ENCODE measurements around the gene EPAS1. TPM values are rescaled to one million over a fixed set of nuclear protein-coding genes. Genes with fewer than 3 reads are reported as not detected.

Gene EPAS1
- polyA plus RNA-seq, 1 of the 3 experiments (the other 2 are of a cell fraction): 69.2 TPM

- WGBS (ENCODE audit: low lambda C conversion rate): 98% methylated on average over 3 of the region's 3 CpGs
- Histone ChIP-seq H3K79me2 (ENCODE audit: insufficient read depth) (peaks cover 91% of the 10 kb centered on the region), H3K4me1 (ENCODE audit: control insufficient read depth in 1 of 2, insufficient read depth in 2 of 2, low read depth in 1 of 2, low read length in 1 of 2) (peaks cover 32 to 81% of the 10 kb centered on the region in 2 experiments), H3K4me2 (peak overlapping the region; percentile 64), H2AFZ (ENCODE audit: low read depth) (no peak overlapping the region), H3K27ac (ENCODE audit: low read depth in 2 of 2, low read length in 1 of 2) (peak overlapping the region; percentile 69 to 94), H3K36me3 (replicated peaks in 1 of 2; ENCODE audit: control insufficient read depth in 1 of 2, insufficient read depth in 2 of 2, low read length in 1 of 2) (peaks cover 0 to 9% of the 10 kb centered on the region in 2 experiments), H3K9me3 (no peaks in the 10 kb centered on the region), H3K27me3 (ENCODE audit: insufficient read depth) (no peaks in the 10 kb centered on the region), H4K20me1 (ENCODE audit: insufficient read depth) (no peaks in the 10 kb centered on the region), H3F3A (replicated peaks; ENCODE audit: insufficient read depth) (peaks cover 30% of the 10 kb centered on the region), H3K9ac (peak overlapping the region; percentile 35), H3K9me2 (no peaks in the 10 kb centered on the region), H3K4me3 (ENCODE audit: low read depth in 2 of 2, low read length in 1 of 2) (no peak overlapping the region)
- ChIA-PET POLR2A (interaction anchor here (0.7 to 4.3 kb wide), 6 partner anchors 10 to 148 kb away, joined by 3 to 29 read pairs (median 4); partner anchors contain the start of gene EPAS1), CTCF (interaction anchor here (0.6 to 3.5 kb wide), 14 partner anchors 9 to 737 kb away, joined by 3 to 28 read pairs (median 6); no protein-coding TSS in a partner anchor)
- no peak for TF ChIP-seq ELF1 (IDR thresholded peaks at IDR 0.05)
- peak; percentile 38; the same call in 1 of the 2 replicates for TF ChIP-seq MXI1 (IDR thresholded peaks at IDR 0.05; ENCODE audit: low read depth, low read length)
- DNase-seq: no peak
Measured at GRCh38 chr2:46318579-46319460, 21.6 kb downstream of the EPAS1 start.

GRCh38 chr2:46319711-46320110 is 22.5 kb downstream of the EPAS1 start:
- Histone ChIP-seq H3K9ac (peak overlapping the region; percentile 35), H3K79me2 (ENCODE audit: insufficient read depth) (peaks cover 91% of the 10 kb centered on the region), H4K20me1 (ENCODE audit: insufficient read depth) (no peaks in the 10 kb centered on the region), H3K27ac (ENCODE audit: low read depth in 2 of 2, low read length in 1 of 2) (peak overlapping the region; percentile 69 to 94), H3K9me3 (no peaks in the 10 kb centered on the region), H3F3A (replicated peaks; ENCODE audit: insufficient read depth) (peaks cover 28% of the 10 kb centered on the region), H3K4me3 (ENCODE audit: low read depth in 2 of 2, low read length in 1 of 2) (peak overlapping the region in 1 of 2 experiments; percentile 24; a peak in 2 of 4 replicates), H3K9me2 (no peaks in the 10 kb centered on the region), H3K4me1 (ENCODE audit: control insufficient read depth in 1 of 2, insufficient read depth in 2 of 2, low read depth in 1 of 2, low read length in 1 of 2) (peaks cover 32 to 80% of the 10 kb centered on the region in 2 experiments), H3K4me2 (peak overlapping the region; percentile 64), H2AFZ (ENCODE audit: low read depth) (no peak overlapping the region), H3K36me3 (replicated peaks in 1 of 2; ENCODE audit: control insufficient read depth in 1 of 2, insufficient read depth in 2 of 2, low read length in 1 of 2) (peaks cover 0 to 9% of the 10 kb centered on the region in 2 experiments), H3K27me3 (ENCODE audit: insufficient read depth) (no peaks in the 10 kb centered on the region)
- WGBS (ENCODE audit: low lambda C conversion rate): 61% methylated on average over 5 of the region's 5 CpGs
- ChIA-PET CTCF (interaction anchor here (0.6 to 3.5 kb wide), 12 partner anchors 8 to 257 kb away, joined by 3 to 28 read pairs (median 11); no protein-coding TSS in a partner anchor), POLR2A (interaction anchor here (0.7 to 4.3 kb wide), 6 partner anchors 13 to 149 kb away, joined by 3 to 29 read pairs (median 4); partner anchors contain the start of gene EPAS1)
- DNase-seq: no peak
- TF ChIP-seq SMC3 (IDR thresholded peaks at IDR 0.05; ENCODE audit: low read depth, low read length) (no peak), FOXM1 (IDR thresholded peaks at IDR 0.05; ENCODE audit: low read depth) (no peak), RCOR1 (IDR thresholded peaks at IDR 0.05; ENCODE audit: low read length) (no peak), RXRA (IDR thresholded peaks at IDR 0.05; ENCODE audit: borderline replicate concordance, low read depth) (no peak), TEAD4 (IDR thresholded peaks at IDR 0.05; ENCODE audit: borderline replicate concordance, insufficient read depth) (no peak), GABPA (IDR thresholded peaks at IDR 0.05; ENCODE audit: low read depth) (no peak), ZBTB33 (IDR thresholded peaks at IDR 0.05; ENCODE audit: borderline replicate concordance, low read depth) (no peak), SIN3A (IDR thresholded peaks at IDR 0.05; ENCODE audit: borderline replicate concordance, low read depth, low read length) (no peak), ELF1 (IDR thresholded peaks at IDR 0.05) (no peak), PBX3 (IDR thresholded peaks at IDR 0.05) (peak; percentile 71), IRF3 (IDR thresholded peaks at IDR 0.05; ENCODE audit: low read depth, low read length) (no peak), FOSL2 (IDR thresholded peaks at IDR 0.05; ENCODE audit: borderline replicate concordance, low read depth) (no peak), GATA2 (CRISPR knock-in tag; IDR thresholded peaks at IDR 0.05) (no peak), RFX5 (IDR thresholded peaks at IDR 0.05; ENCODE audit: low read length) (no peak), NFIC (IDR thresholded peaks at IDR 0.05; ENCODE audit: borderline replicate concordance) (peak; percentile 29; the same call in 1 of the 2 replicates), POLR2AphosphoS5 (IDR thresholded peaks at IDR 0.05; ENCODE audit: low read depth, low read length) (no peak), TCF12 (IDR thresholded peaks at IDR 0.05) (peak; percentile 43; the same call in 1 of the 2 replicates)
